Hematopoietic multipotent progenitor cell treated with erythropoietin and hydrocortisone succinate and interleukin-3 and kit ligand, for 15 days (in vitro differentiated cells): Measurements from ENCODE around the gene RHBDF1.
"Not testable (repeated sequence)": the region's sequence is repeated elsewhere in the genome, so short reads cannot be mapped to it uniquely, and the experiment has no call there.

Source experiments
- DNase-seq: peaks from one replicate; pipeline ENCODE4 v3.0.0-alpha.2; 2015; ENCODE audit warnings: low spot score

Gene RHBDF1

GRCh38 chr16:36336-36984 is 36.0 kb downstream of the RHBDF1 start:
- no peak for DNase-seq

- no peak for DNase-seq
Measured at GRCh38 chr16:35678-36305, 36.6 kb downstream of the RHBDF1 start.

GRCh38 chr16:35011-35677 is 37.3 kb downstream of the RHBDF1 start:
- DNase-seq, result no peak

- DNase-seq, result no peak
Measured at GRCh38 chr16:34648-34987, 37.8 kb downstream of the RHBDF1 start.

- no peak for DNase-seq
Measured at GRCh38 chr16:33877-34647, 38.4 kb downstream of the RHBDF1 start.

- DNase-seq, result not testable (repeated sequence)
Measured at GRCh38 chr16:33154-33876, 39.1 kb downstream of the RHBDF1 start.

- DNase-seq, result not testable (repeated sequence)
Measured at GRCh38 chr16:30627-31026, 41.8 kb downstream of the RHBDF1 start.

- not testable (repeated sequence) for DNase-seq
Measured at GRCh38 chr16:25926-26348, 46.5 kb downstream of the RHBDF1 start.

- DNase-seq, result not testable (repeated sequence)
Measured at GRCh38 chr16:24151-24550, 48.3 kb downstream of the RHBDF1 start.

- DNase-seq, result not testable (repeated sequence)
Measured at GRCh38 chr16:20886-21285, 51.5 kb downstream of the RHBDF1 start.

GRCh38 chr16:17062-17765 is 55.2 kb downstream of the RHBDF1 start:
- not testable (repeated sequence) for DNase-seq

- not testable (repeated sequence) for DNase-seq
Measured at GRCh38 chr16:10772-11171, 61.7 kb downstream of the RHBDF1 start.

GRCh38 chr16:9903-10665 is 62.3 kb downstream of the RHBDF1 start:
- no peak for DNase-seq
